Measurements from ENCODE around the gene AR. TPM values are rescaled to one million over a fixed set of nuclear protein-coding genes. Genes with fewer than 3 reads are reported as not detected.

AR gene
- total and polyA plus RNA-seq, 2 of the 4 experiments (the other 2 are of a cell fraction), result 1.5 to 4.7 TPM

GRCh38 chrX:67500617-67501016 lies 43.2 kb upstream of the AR start:
- H4K5ac ChIP-seq (ENCODE audit: low read depth, low read length), result no peak overlapping the region
- no peak overlapping the region for H2AK5ac ChIP-seq (ENCODE audit: low read depth, low read length)
- no peaks in the 10 kb centered on the region for H3K79me1 ChIP-seq (ENCODE audit: low read depth in 1 of 2, low read length in 2 of 2)
- H3K4me3 ChIP-seq (ENCODE audit: insufficient read depth, low read depth, low read length), result no peak overlapping the region
- no peak overlapping the region for H3K23ac ChIP-seq (ENCODE audit: low read depth, low read length)
- no peak overlapping the region for H4K8ac ChIP-seq (ENCODE audit: low read depth in 2 of 2, low read length in 2 of 2)
- no peak overlapping the region for H3K56ac ChIP-seq (ENCODE audit: extremely low read depth, insufficient read depth, low read length)
- H2AK9ac ChIP-seq (replicated peaks; ENCODE audit: low read depth, low read length, poor library complexity), result no peak overlapping the region
- no peak overlapping the region for H3K27ac ChIP-seq (ENCODE audit: insufficient read depth, low read length)
- no peak overlapping the region for H4K91ac ChIP-seq (ENCODE audit: insufficient read depth, low read depth, low read length)
- no peak overlapping the region for H2BK120ac ChIP-seq (ENCODE audit: low read depth, low read length)
- in situ Hi-C loops (cut with MboI; ENCODE audit: low sequenced_read_pairs), result no loop called here
- no peaks in the 10 kb centered on the region for H3K9me1 ChIP-seq (ENCODE audit: insufficient read depth, low read length)
- no peak overlapping the region for H3K18ac ChIP-seq (ENCODE audit: low read depth, low read length)
- CTCF ChIA-PET, result no interaction called here
- TF ChIP-seq MXI1 (IDR thresholded peaks at IDR 0.05; ENCODE audit: borderline replicate concordance, low read depth, low read length), result no peak
- TF ChIP-seq BHLHE40 (IDR thresholded peaks at IDR 0.05; ENCODE audit: low read depth, low read length), result no peak
- TF ChIP-seq RAD21 (IDR thresholded peaks at IDR 0.05; ENCODE audit: low read length), result no peak
- TF ChIP-seq POLR2A (IDR thresholded peaks at IDR 0.05; ENCODE audit: low read depth, low read length), result no peak
- no peak for TF ChIP-seq CTCF (conservative IDR thresholded peaks at IDR 0.05; ENCODE audit: low read depth, low read length)
- TF ChIP-seq MAFK (IDR thresholded peaks at IDR 0.05; ENCODE audit: low read depth, low read length), result peak; percentile 64
- ATAC-seq (ENCODE audit: low read depth), result no peak
- WGBS, 2 experiments (ENCODE audit: extremely low coverage in 2 of 2, insufficient read length in 1 of 2), result no CpG with 5 or more reads among the region's 1 CpG
- no peak for DNase-seq
- H3K27me3 ChIP-seq (ENCODE audit: control insufficient read depth, insufficient read depth, low read length), result no peaks in the 10 kb centered on the region
- H2BK15ac ChIP-seq (ENCODE audit: low read depth, low read length), result no peak overlapping the region
- BruUV-seq (replicated peaks), result no TSS peak
- H2BK5ac ChIP-seq (ENCODE audit: low read depth, low read length, poor library complexity, severe bottlenecking), result no peak overlapping the region
- H3K4ac ChIP-seq (ENCODE audit: low read depth, low read length), result no peak overlapping the region
- no peak overlapping the region for H3K4me2 ChIP-seq (ENCODE audit: low read depth, low read length)
- dilution Hi-C loops (cut with HindIII; ENCODE audit: low sequenced_read_pairs, unreplicated experiment), result no loop called here
- no peak overlapping the region for H2BK20ac ChIP-seq (ENCODE audit: low read depth, low read length)
- intact Hi-C loops (cut with micrococcal nuclease), result no loop called here
- no peak overlapping the region for H3K9ac ChIP-seq (ENCODE audit: low read depth, low read length)
- POLR2A ChIA-PET (ENCODE audit: unreplicated experiment), result no interaction called here
- no peaks in the 10 kb centered on the region for H4K20me1 ChIP-seq (ENCODE audit: insufficient read depth, low read length)
- H3K36me3 ChIP-seq (ENCODE audit: control insufficient read depth, insufficient read depth, low read length), result no peaks in the 10 kb centered on the region
- H2AFZ ChIP-seq (replicated peaks; ENCODE audit: low read length, poor library complexity), result no peak overlapping the region
- no peaks in the 10 kb centered on the region for H3K4me1 ChIP-seq (ENCODE audit: control insufficient read depth, insufficient read depth, low read length)
- H3K14ac ChIP-seq (replicated peaks; ENCODE audit: low read depth, low read length), result no peak overlapping the region
- H3K9me3 ChIP-seq (ENCODE audit: control insufficient read depth, insufficient read depth, low read length), result no peaks in the 10 kb centered on the region

Data from IMR-90 (cell line).